Esophagus (tissue), 2 donors: ENCODE results near the gene RGS3. TPM values are rescaled to one million over a fixed set of nuclear protein-coding genes. Genes with fewer than 3 reads are reported as not detected.

Experiments used
- H3K27ac ChIP-seq, 2 donors: one replicate each; pipeline ENCODE4 v1.5.1; 2013; ENCODE audit warnings: low read depth in 2 of 2, mild to moderate bottlenecking in 2 of 2, inconsistent platforms in 1 of 2, low read length in 1 of 2, moderate library complexity in 1 of 2
- H3K27me3 ChIP-seq, 2 donors: one replicate each; pipeline ENCODE4 v1.6.1; 2013; ENCODE audit warnings: low read length in 2 of 2, control low read depth in 1 of 2, mild to moderate bottlenecking in 1 of 2; ENCODE audit not compliant: insufficient read depth in 2 of 2, control insufficient read depth in 1 of 2
- H3K36me3 ChIP-seq, 2 donors: one replicate each; pipeline ENCODE4 v1.6.1; 2013; ENCODE audit warnings: low read length in 1 of 2; ENCODE audit not compliant: control insufficient read depth in 2 of 2, insufficient read depth in 2 of 2
- H3K4me1 ChIP-seq, 2 donors: one replicate each; pipeline ENCODE4 v1.6.1; 2013; ENCODE audit warnings: low read length in 1 of 2; ENCODE audit not compliant: control insufficient read depth in 2 of 2, insufficient read depth in 2 of 2
- H3K4me3 ChIP-seq, 2 donors: one replicate each; pipeline ENCODE4 v1.5.1; 2013; ENCODE audit warnings: low read length in 2 of 2, mild to moderate bottlenecking in 2 of 2, low read depth in 1 of 2, moderate library complexity in 1 of 2
- H3K9me3 ChIP-seq, 2 donors: one replicate each; pipeline ENCODE4 v1.6.1; 2013; ENCODE audit warnings: mild to moderate bottlenecking in 2 of 2, low read depth in 1 of 2, low read length in 1 of 2, moderate library complexity in 1 of 2; ENCODE audit not compliant: control insufficient read depth in 2 of 2, insufficient read depth in 1 of 2
- WGBS, 2 donors: extraction: QIAGEN DNeasy Blood & Tissue Kit; methylation state at CpG; one replicate each; pipeline ENCODE4 v1.1.7; 2013; 5-methylcytosine and 5-hydroxymethylcytosine counted together
- polyA plus RNA-seq, 2 donors: library from polyadenylated mRNA; stranded (reverse); fragments of 200-250 nt; gene quantifications; one replicate each; pipeline ENCODE4 v1.2.3, GENCODE V29; 2013
- donor health status: healthy with polysubstance abuse.
- donor health status: Bipolar disorder and iron deficiency.

Gene RGS3
- polyA plus RNA-seq, 2 donors = 9.1 to 10.2 TPM

- 72 to 84% methylated on average over 6 of the region's 6 CpGs for WGBS, 2 donors
- Histone ChIP-seq H3K27me3 (no peaks in the 10 kb centered on the region), H3K4me3 (no peak overlapping the region), H3K9me3 (no peaks in the 10 kb centered on the region), H3K27ac (no peak overlapping the region), H3K36me3 (no peaks in the 10 kb centered on the region), H3K4me1 (peaks cover 2 to 3% of the 10 kb centered on the region in 2 donors)
Observed at GRCh38 chr9:113613815-113614413, 150.4 kb downstream of the RGS3 start.

- Histone ChIP-seq H3K27me3 (no peaks in the 10 kb centered on the region), H3K27ac (peak overlapping the region; percentile 52 to 72), H3K36me3 (no peaks in the 10 kb centered on the region), H3K9me3 (no peaks in the 10 kb centered on the region), H3K4me3 (no peak overlapping the region), H3K4me1 (peaks cover 5% of the 10 kb centered on the region in 2 donors)
- WGBS, 2 donors = 51 to 52% methylated on average over 14 of the region's 14 CpGs
Observed at GRCh38 chr9:113614843-113615648, 151.5 kb downstream of the RGS3 start.

GRCh38 chr9:113616116-113616515 lies 152.6 kb downstream of the RGS3 start:
- no peaks in the 10 kb centered on the region for H3K36me3 ChIP-seq
- no peaks in the 10 kb centered on the region for H3K9me3 ChIP-seq
- H3K4me3 ChIP-seq = no peak overlapping the region
- H3K27ac ChIP-seq = peak overlapping the region in 1 of 2 donors; percentile 27
- peaks cover 5 to 14% of the 10 kb centered on the region in 2 donors for H3K4me1 ChIP-seq
- WGBS, 2 donors = 58% methylated on average over 14 of the region's 14 CpGs
- no peaks in the 10 kb centered on the region for H3K27me3 ChIP-seq

- H3K4me1 ChIP-seq = peaks cover 5 to 14% of the 10 kb centered on the region in 2 donors
- no peak overlapping the region for H3K4me3 ChIP-seq
- no peaks in the 10 kb centered on the region for H3K9me3 ChIP-seq
- H3K36me3 ChIP-seq = no peaks in the 10 kb centered on the region
- H3K27ac ChIP-seq = no peak overlapping the region
- no peaks in the 10 kb centered on the region for H3K27me3 ChIP-seq
- 67 to 70% methylated on average over 16 of the region's 16 CpGs for WGBS, 2 donors
Observed at GRCh38 chr9:113616621-113617496, 153.3 kb downstream of the RGS3 start.

GRCh38 chr9:113617550-113617949 lies 154.0 kb downstream of the RGS3 start:
- 68 to 69% methylated on average over 6 of the region's 6 CpGs for WGBS, 2 donors
- Histone ChIP-seq H3K9me3 (no peaks in the 10 kb centered on the region), H3K27me3 (no peaks in the 10 kb centered on the region), H3K27ac (no peak overlapping the region), H3K4me1 (peaks cover 5 to 14% of the 10 kb centered on the region in 2 donors), H3K36me3 (no peaks in the 10 kb centered on the region), H3K4me3 (no peak overlapping the region)

GRCh38 chr9:113618836-113619490 lies 155.4 kb downstream of the RGS3 start:
- H3K4me1 ChIP-seq = peaks cover 5 to 14% of the 10 kb centered on the region in 2 donors

GRCh38 chr9:113619491-113620376 lies 156.2 kb downstream of the RGS3 start:
- Histone ChIP-seq H3K36me3 (no peaks in the 10 kb centered on the region), H3K4me1 (peaks cover 2 to 14% of the 10 kb centered on the region in 2 donors), H3K27me3 (no peaks in the 10 kb centered on the region), H3K4me3 (no peak overlapping the region), H3K9me3 (no peaks in the 10 kb centered on the region), H3K27ac (peak overlapping the region; percentile 16 to 38)
- 64 to 66% methylated on average over 12 of the region's 12 CpGs for whole genome bisulfite sequencing, 2 donors

More at GRCh38 chr9:113618836-113619490, 155.4 kb downstream of the RGS3 start:
- Histone ChIP-seq H3K4me3 (no peak overlapping the region), H3K9me3 (no peaks in the 10 kb centered on the region), H3K36me3 (no peaks in the 10 kb centered on the region), H3K27me3 (no peaks in the 10 kb centered on the region), H3K27ac (no peak overlapping the region)
- 75 to 81% methylated on average over 7 of the region's 7 CpGs for WGBS, 2 donors

GRCh38 chr9:113620377-113621161 lies 157.0 kb downstream of the RGS3 start:
- H3K27ac ChIP-seq = peak overlapping the region; percentile 60 to 71
- H3K4me1 ChIP-seq = peaks cover 2 to 14% of the 10 kb centered on the region in 2 donors
- H3K9me3 ChIP-seq = no peaks in the 10 kb centered on the region
- no peak overlapping the region for H3K4me3 ChIP-seq
- WGBS, 2 donors = 29 to 31% methylated on average over 16 of the region's 16 CpGs
- H3K36me3 ChIP-seq = no peaks in the 10 kb centered on the region
- no peaks in the 10 kb centered on the region for H3K27me3 ChIP-seq
